Measurements from ENCODE around the gene SLC39A11. TPM values are rescaled to one million over a fixed set of nuclear protein-coding genes. Genes with fewer than 3 reads are reported as not detected.

The SLC39A11 gene
- total RNA-seq, 1 experiment from 2014 or later = 46.4 TPM

GRCh38 chr17:72816406-72816805 lies 276.1 kb downstream of the SLC39A11 start:
- ChIA-PET POLR2A (no interaction called here), RAD21 (ENCODE audit: low non-redundant PET in 1 of 2, low total read pairs in 2 of 2, uncharacterized antibody in 2 of 2, unreplicated experiment in 2 of 2) (no interaction called here), CTCF (no interaction called here)
- Histone ChIP-seq H3K27ac (ENCODE audit: low read depth, low read length) (no peak overlapping the region), H2AFZ (ENCODE audit: low read depth, low read length, poor library complexity, severe bottlenecking) (no peak overlapping the region), H3K9me2 (ENCODE audit: insufficient read depth) (no peaks in the 10 kb centered on the region), H3K4me2 (ENCODE audit: low read length) (no peak overlapping the region), H3K4me3 (replicated peaks in 1 of 2; ENCODE audit: low read depth in 1 of 2, low read length in 2 of 2) (no peak overlapping the region), H3K27me3 (ENCODE audit: insufficient read depth, low read length) (no peaks in the 10 kb centered on the region), H3K9ac (ENCODE audit: low read length) (no peak overlapping the region), H4K20me1 (ENCODE audit: insufficient read depth) (no peaks in the 10 kb centered on the region), H3K4me1 (ENCODE audit: control insufficient read depth in 1 of 2, insufficient read depth in 2 of 2, low read length in 2 of 2) (peaks cover 0 to 11% of the 10 kb centered on the region in 2 experiments; a peak in 2 of 4 replicates), H3K36me3 (ENCODE audit: control insufficient read depth in 1 of 2, insufficient read depth in 2 of 2, low read length in 2 of 2) (no peaks in the 10 kb centered on the region), H3K9me3 (ENCODE audit: control insufficient read depth in 1 of 2, insufficient read depth in 1 of 2, low read depth in 1 of 2, low read length in 2 of 2) (peaks cover 0 to under 1% of the 10 kb centered on the region in 2 experiments; a peak in 1 of 4 replicates), H3K79me2 (ENCODE audit: insufficient read depth, low read length) (no peaks in the 10 kb centered on the region)
- TF ChIP-seq SP1 (IDR thresholded peaks at IDR 0.05; ENCODE audit: low read depth) = no peak
- no peak for TF ChIP-seq EGR1 (IDR thresholded peaks at IDR 0.05; ENCODE audit: low read depth)
- no peak for TF ChIP-seq POLR2A (IDR thresholded peaks at IDR 0.05; ENCODE audit: borderline replicate concordance, extremely low read depth, insufficient read depth, insufficient read length)
- TF ChIP-seq ELF1 (IDR thresholded peaks at IDR 0.05; ENCODE audit: borderline replicate concordance, low read depth) = no peak
- no peak for TF ChIP-seq ZFX (IDR thresholded peaks at IDR 0.05)
- TF ChIP-seq SIN3A (IDR thresholded peaks at IDR 0.05; ENCODE audit: low read depth) = no peak
- no peak for ATAC-seq
- no TSS peak for BruUV-seq (replicated peaks)
- DNase-seq (ENCODE audit: low read depth, low spot score) = no peak
- intact Hi-C loops (cut with micrococcal nuclease) = no loop called here

DNA sequence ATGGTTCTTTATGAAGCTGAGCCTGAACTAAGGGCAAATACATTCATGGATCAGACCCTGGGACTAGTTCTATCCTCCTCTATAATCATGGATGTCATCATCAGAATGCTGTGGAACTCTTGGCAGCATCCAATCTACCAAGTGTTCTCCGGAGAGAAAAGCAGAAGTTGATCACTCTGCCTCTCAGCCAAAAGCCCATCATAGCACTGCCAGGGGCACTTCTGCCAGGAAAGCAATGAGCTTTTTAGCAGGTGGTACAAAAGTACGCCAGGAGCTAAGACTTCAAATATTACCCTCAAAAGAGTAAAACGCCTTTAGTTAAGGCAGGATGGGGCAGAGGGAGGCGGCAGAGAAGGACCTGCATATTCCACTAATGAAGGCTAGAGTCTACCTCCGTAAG lies 279.0 kb downstream of the SLC39A11 start:
- Histone ChIP-seq H2AFZ (ENCODE audit: low read depth, low read length, poor library complexity, severe bottlenecking) (no peak overlapping the region), H3K9me2 (ENCODE audit: insufficient read depth) (no peaks in the 10 kb centered on the region), H4K20me1 (ENCODE audit: insufficient read depth) (no peaks in the 10 kb centered on the region), H3K9ac (ENCODE audit: low read length) (no peak overlapping the region), H3K4me1 (ENCODE audit: control insufficient read depth in 1 of 2, insufficient read depth in 2 of 2, low read length in 2 of 2) (peaks cover 0 to 11% of the 10 kb centered on the region in 2 experiments; a peak in 2 of 4 replicates), H3K9me3 (ENCODE audit: control insufficient read depth in 1 of 2, insufficient read depth in 1 of 2, low read depth in 1 of 2, low read length in 2 of 2) (peaks cover 3 to 6% of the 10 kb centered on the region in 2 experiments; a peak in 2 of 4 replicates), H3K4me3 (replicated peaks in 1 of 2; ENCODE audit: low read depth in 1 of 2, low read length in 2 of 2) (no peak overlapping the region), H3K79me2 (ENCODE audit: insufficient read depth, low read length) (no peaks in the 10 kb centered on the region), H3K4me2 (ENCODE audit: low read length) (no peak overlapping the region), H3K27me3 (ENCODE audit: insufficient read depth, low read length) (no peaks in the 10 kb centered on the region), H3K36me3 (ENCODE audit: control insufficient read depth in 1 of 2, insufficient read depth in 2 of 2, low read length in 2 of 2) (no peaks in the 10 kb centered on the region), H3K27ac (ENCODE audit: low read depth, low read length) (no peak overlapping the region)
- TF ChIP-seq MAX (IDR thresholded peaks at IDR 0.05) = no peak
- no peak for TF ChIP-seq JUND (IDR thresholded peaks at IDR 0.05)
- TF ChIP-seq ZBTB33 (IDR thresholded peaks at IDR 0.05; ENCODE audit: extremely low read depth, insufficient replicate concordance, low read length) = no peak
- TF ChIP-seq, protein P1, sequence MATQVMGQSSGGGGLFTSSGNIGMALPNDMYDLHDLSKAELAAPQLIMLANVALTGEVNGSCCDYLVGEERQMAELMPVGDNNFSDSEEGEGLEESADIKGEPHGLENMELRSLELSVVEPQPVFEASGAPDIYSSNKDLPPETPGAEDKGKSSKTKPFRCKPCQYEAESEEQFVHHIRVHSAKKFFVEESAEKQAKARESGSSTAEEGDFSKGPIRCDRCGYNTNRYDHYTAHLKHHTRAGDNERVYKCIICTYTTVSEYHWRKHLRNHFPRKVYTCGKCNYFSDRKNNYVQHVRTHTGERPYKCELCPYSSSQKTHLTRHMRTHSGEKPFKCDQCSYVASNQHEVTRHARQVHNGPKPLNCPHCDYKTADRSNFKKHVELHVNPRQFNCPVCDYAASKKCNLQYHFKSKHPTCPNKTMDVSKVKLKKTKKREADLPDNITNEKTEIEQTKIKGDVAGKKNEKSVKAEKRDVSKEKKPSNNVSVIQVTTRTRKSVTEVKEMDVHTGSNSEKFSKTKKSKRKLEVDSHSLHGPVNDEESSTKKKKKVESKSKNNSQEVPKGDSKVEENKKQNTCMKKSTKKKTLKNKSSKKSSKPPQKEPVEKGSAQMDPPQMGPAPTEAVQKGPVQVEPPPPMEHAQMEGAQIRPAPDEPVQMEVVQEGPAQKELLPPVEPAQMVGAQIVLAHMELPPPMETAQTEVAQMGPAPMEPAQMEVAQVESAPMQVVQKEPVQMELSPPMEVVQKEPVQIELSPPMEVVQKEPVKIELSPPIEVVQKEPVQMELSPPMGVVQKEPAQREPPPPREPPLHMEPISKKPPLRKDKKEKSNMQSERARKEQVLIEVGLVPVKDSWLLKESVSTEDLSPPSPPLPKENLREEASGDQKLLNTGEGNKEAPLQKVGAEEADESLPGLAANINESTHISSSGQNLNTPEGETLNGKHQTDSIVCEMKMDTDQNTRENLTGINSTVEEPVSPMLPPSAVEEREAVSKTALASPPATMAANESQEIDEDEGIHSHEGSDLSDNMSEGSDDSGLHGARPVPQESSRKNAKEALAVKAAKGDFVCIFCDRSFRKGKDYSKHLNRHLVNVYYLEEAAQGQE (IDR thresholded peaks at IDR 0.05; ENCODE audit: low read depth) = no peak
- TF ChIP-seq POLR2A (IDR thresholded peaks at IDR 0.05; ENCODE audit: borderline replicate concordance, extremely low read depth, insufficient read depth, insufficient read length) = no peak
- ChIA-PET POLR2A (no interaction called here), RAD21 (ENCODE audit: low non-redundant PET in 1 of 2, low total read pairs in 2 of 2, uncharacterized antibody in 2 of 2, unreplicated experiment in 2 of 2) (no interaction called here), CTCF (no interaction called here)
- ATAC-seq (no peak), DNase-seq (ENCODE audit: low read depth, low spot score) (no peak)
- intact Hi-C loops (cut with micrococcal nuclease) = no loop called here
- no TSS peak for BruUV-seq (replicated peaks)
